Left lung (tissue), 10 donors: ENCODE results near the gene TRAF3IP1. TPM values are rescaled to one million over a fixed set of nuclear protein-coding genes. Genes with fewer than 3 reads are reported as not detected.

Experiments used
- ATAC-seq: fragments of 200-7000 bp; cut with Tn5 transposase; one replicate; pipeline ENCODE4 v1.9.1; 2020; ENCODE audit warnings: moderate library complexity
- DNase-seq, 4 donors: peaks; one replicate each; pipeline ENCODE4 v3.0.0-alpha.2; 2013 to 2020
- H3K27ac ChIP-seq, 2 donors: fragments of 200-600 bp; sonication (generic) in 1 of 2; one replicate each; pipeline versions ENCODE4 v1.5.0 to v1.8.0; 2020 to 2021
- H3K27me3 ChIP-seq, 2 donors: fragments of 200-600 bp; sonication (generic) in 1 of 2; one replicate each; pipeline versions ENCODE4 v1.5.0 to v1.8.0; 2020 to 2021
- H3K36me3 ChIP-seq, 2 donors: fragments of 200-600 bp; sonication (generic) in 1 of 2; one replicate each; pipeline versions ENCODE4 v1.5.0 to v1.8.0; 2020 to 2021
- H3K4me1 ChIP-seq, 2 donors: fragments of 200-600 bp; one replicate each; pipeline ENCODE4 v1.8.0; 2021
- H3K4me3 ChIP-seq, 2 donors: fragments of 200-600 bp; sonication (generic) in 1 of 2; one replicate each; pipeline versions ENCODE4 v1.5.0 to v1.8.0; 2020 to 2021; ENCODE audit warnings: mild to moderate bottlenecking in 1 of 2
- H3K9me3 ChIP-seq, 2 donors: fragments of 200-600 bp; sonication (generic) in 1 of 2; one replicate each; pipeline versions ENCODE4 v1.5.0 to v1.8.0; 2020 to 2021
- CTCF ChIP-seq, 2 donors: fragments of 200-600 bp; sonication (generic) in 1 of 2; IDR thresholded peaks; one replicate each; pipeline versions ENCODE4 v1.5.0 to v1.8.0; 2021; ENCODE audit warnings: antibody characterized with exemption in 2 of 2
- intact Hi-C, 2 donors: fragments of 100-400 bp; cut with DNase I; formaldehyde crosslinking; loops; one replicate each; pipeline versions ENCODE4 v1.11.2 to v1.14.2; 2022
- polyA plus RNA-seq, 6 donors: library from polyadenylated mRNA; unstranded; fragments of 120-200 nt; gene quantifications; one replicate each; pipeline ENCODE4 v1.2.1, GENCODE V29; 2013; ENCODE audit not compliant: insufficient read length in 6 of 6
- total RNA-seq, 2 donors: library from RNA; stranded (reverse); fragmentation: NEBNext Ultra II Directional; extraction: Animal tissue kit (Norgen Biotek cat#: 25700); gene quantifications; one replicate each; pipeline ENCODE4 v1.2.1, GENCODE V29; 2021
- donor health status: DM: no; HTN: yes; CAD: no.
- donor health status: DM: no; HTN: no; CAD: no.

Gene TRAF3IP1
- total and polyA plus RNA-seq, 8 donors, result 11.6 to 22.6 (median 19.7) TPM

- Histone ChIP-seq H3K36me3 (peaks cover 0 to 10% of the 10 kb centered on the region in 2 donors), H3K27me3 (no peaks in the 10 kb centered on the region), H3K27ac (peak overlapping the region; percentile 92 to 98), H3K4me3 (peak overlapping the region; percentile 93 to 97), H3K9me3 (peaks cover 0 to 4% of the 10 kb centered on the region in 2 donors), H3K4me1 (peaks cover 10 to 30% of the 10 kb centered on the region in 2 donors)
- intact Hi-C loops, result no loop called here
- DNase-seq (peak in 2 of 4 donors; percentile 40 to 83), ATAC-seq (peak; percentile 41)
- no peak for TF ChIP-seq CTCF (IDR thresholded peaks at IDR 0.05)
Measured at GRCh38 chr2:238425979-238426567, 105.8 kb downstream of the TRAF3IP1 start.

- no peak for TF ChIP-seq CTCF (IDR thresholded peaks at IDR 0.05)
- Histone ChIP-seq H3K36me3 (peaks cover 0 to 10% of the 10 kb centered on the region in 2 donors), H3K27ac (peak within 1 kb of the TSS; percentile 92 to 98), H3K4me1 (peaks cover 10 to 30% of the 10 kb centered on the region in 2 donors), H3K4me3 (peak within 1 kb of the TSS; percentile 93 to 97), H3K9me3 (peaks cover 0 to 4% of the 10 kb centered on the region in 2 donors), H3K27me3 (no peaks in the 10 kb centered on the region)
- intact Hi-C loops, result no loop called here
- DNase-seq, result peak; percentile 77 to 95 (median 82)
- ATAC-seq, result peak; percentile 93
Measured at GRCh38 chr2:238426568-238427434, 106.5 kb downstream of the TRAF3IP1 start, which contains the start of gene ASB1. ASB1 (plus strand) TSS chr2:238426927; CDS start chr2:238427071, 144 bp downstream.

GRCh38 chr2:238427435-238428162 lies 107.3 kb downstream of the TRAF3IP1 start:
- TF ChIP-seq CTCF (IDR thresholded peaks at IDR 0.05), result no peak
- Histone ChIP-seq H3K4me1 (peaks cover 10 to 30% of the 10 kb centered on the region in 2 donors), H3K27ac (peak overlapping the region; percentile 92 to 98), H3K9me3 (peaks cover 0 to 4% of the 10 kb centered on the region in 2 donors), H3K4me3 (peak overlapping the region; percentile 93 to 97), H3K36me3 (peaks cover 0 to 10% of the 10 kb centered on the region in 2 donors), H3K27me3 (no peaks in the 10 kb centered on the region)
- DNase-seq, result peak in 1 of 4 donors; percentile 74
- intact Hi-C loops, result no loop called here
- ATAC-seq, result no peak

DNA sequence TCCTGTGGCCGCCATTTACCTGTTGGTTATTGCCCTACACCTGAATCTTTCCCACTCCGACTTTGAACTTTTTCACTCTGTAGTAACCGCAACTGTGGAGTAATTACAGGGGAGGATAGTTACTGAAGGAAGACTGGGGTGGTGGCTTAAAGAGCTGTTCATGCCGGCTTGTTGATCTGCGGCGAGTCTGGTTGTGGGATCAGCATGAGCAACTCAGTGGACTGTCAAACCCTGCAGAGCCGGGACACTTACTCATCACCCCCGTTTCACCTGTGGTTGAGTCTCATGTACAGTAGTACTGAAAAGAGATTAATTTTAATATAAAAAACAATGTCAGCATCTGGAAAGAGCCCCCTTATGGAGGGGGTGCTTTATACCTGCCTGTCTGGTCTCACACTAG lies 108.5 kb downstream of the TRAF3IP1 start:
- no peak for TF ChIP-seq CTCF (IDR thresholded peaks at IDR 0.05)
- Histone ChIP-seq H3K27me3 (no peaks in the 10 kb centered on the region), H3K9me3 (peaks cover 0 to 4% of the 10 kb centered on the region in 2 donors), H3K36me3 (peaks cover 0 to 21% of the 10 kb centered on the region in 2 donors), H3K27ac (no peak overlapping the region), H3K4me1 (peaks cover 10 to 31% of the 10 kb centered on the region in 2 donors), H3K4me3 (no peak overlapping the region)
- no peak for ATAC-seq
- intact Hi-C loops, result no loop called here
- DNase-seq, result no peak
